ENCODE measurements around the gene STARD5. TPM values are rescaled to one million over a fixed set of nuclear protein-coding genes. Genes with fewer than 3 reads are reported as not detected.

The STARD5 gene
- total RNA-seq, 1 donor from 2014 or later = 8.5 TPM

- no peak for DNase-seq (ENCODE audit: low spot score)
- H3K9ac ChIP-seq = no peak overlapping the region
- H3K4me3 Mint-ChIP-seq = no peak overlapping the region
- H3K79me2 ChIP-seq (ENCODE audit: low read depth) = no peaks in the 10 kb centered on the region
- no peaks in the 10 kb centered on the region for H3F3A ChIP-seq (ENCODE audit: low read depth)
- H3K27ac ChIP-seq = no peak overlapping the region
- H3K4me1 ChIP-seq = no peaks in the 10 kb centered on the region
- no peaks in the 10 kb centered on the region for H3K36me3 ChIP-seq
- no peaks in the 10 kb centered on the region for H3K36me3 Mint-ChIP-seq
- TF ChIP-seq EZH2 (IDR thresholded peaks at IDR 0.05) = no peak
- TF ChIP-seq EZH2phosphoT487 (IDR thresholded peaks at IDR 0.05) = no peak
- no peak for TF ChIP-seq CTCF (IDR thresholded peaks at IDR 0.05)
- H3K9me3 Mint-ChIP-seq = peaks cover 7% of the 10 kb centered on the region
- H3K4me2 ChIP-seq = no peak overlapping the region
- no peak overlapping the region for H3K4me3 ChIP-seq
- no peak overlapping the region for H2AFZ ChIP-seq (replicated peaks)
- H3K9me3 ChIP-seq (ENCODE audit: low read depth) = no peaks in the 10 kb centered on the region
- H3K27me3 Mint-ChIP-seq (ENCODE audit: insufficient read depth, low read depth) = peaks cover 10% of the 10 kb centered on the region
- no peaks in the 10 kb centered on the region for H4K20me1 ChIP-seq (ENCODE audit: low read depth)
- no peak overlapping the region for H3K27ac Mint-ChIP-seq
- no peaks in the 10 kb centered on the region for H3K27me3 ChIP-seq
- no peaks in the 10 kb centered on the region for H3K4me1 Mint-ChIP-seq
Observed at GRCh38 chr15:81281766-81282605, 42.0 kb downstream of the STARD5 start.

GRCh38 chr15:81281456-81281735 is 42.5 kb downstream of the STARD5 start:
- Mint-ChIP-seq H3K27ac (no peak overlapping the region), H3K27me3 (ENCODE audit: insufficient read depth, low read depth) (peaks cover 8% of the 10 kb centered on the region), H3K36me3 (no peaks in the 10 kb centered on the region), H3K4me1 (no peaks in the 10 kb centered on the region), H3K9me3 (peaks cover 13% of the 10 kb centered on the region), H3K4me3 (no peak overlapping the region)
- Histone ChIP-seq H3K9me3 (ENCODE audit: low read depth) (no peaks in the 10 kb centered on the region), H3K36me3 (no peaks in the 10 kb centered on the region), H2AFZ (replicated peaks) (no peak overlapping the region), H3K79me2 (ENCODE audit: low read depth) (no peaks in the 10 kb centered on the region), H3F3A (ENCODE audit: low read depth) (no peaks in the 10 kb centered on the region), H3K27me3 (no peaks in the 10 kb centered on the region), H3K4me2 (no peak overlapping the region), H3K4me1 (no peaks in the 10 kb centered on the region), H3K4me3 (no peak overlapping the region), H4K20me1 (ENCODE audit: low read depth) (no peaks in the 10 kb centered on the region), H3K9ac (no peak overlapping the region), H3K27ac (no peak overlapping the region)
- no peak for TF ChIP-seq CTCF (IDR thresholded peaks at IDR 0.05)
- no peak for TF ChIP-seq EZH2phosphoT487 (IDR thresholded peaks at IDR 0.05)
- no peak for TF ChIP-seq EZH2 (IDR thresholded peaks at IDR 0.05)
- DNase-seq (ENCODE audit: low spot score) = no peak

- H3K27ac Mint-ChIP-seq = no peak overlapping the region
- DNase-seq (ENCODE audit: low spot score) = no peak
Observed at GRCh38 chr15:81280696-81281455, 43.1 kb downstream of the STARD5 start.

More at GRCh38 chr15:81280696-81281455, 43.1 kb downstream of the STARD5 start:
- H3K9ac ChIP-seq = no peak overlapping the region
- H2AFZ ChIP-seq (replicated peaks) = no peak overlapping the region
- H3F3A ChIP-seq (ENCODE audit: low read depth) = no peaks in the 10 kb centered on the region
- H3K27me3 Mint-ChIP-seq (ENCODE audit: insufficient read depth, low read depth) = peaks cover 5% of the 10 kb centered on the region
- H3K4me1 ChIP-seq = no peaks in the 10 kb centered on the region
- no peak overlapping the region for H3K4me3 Mint-ChIP-seq
- no peaks in the 10 kb centered on the region for H4K20me1 ChIP-seq (ENCODE audit: low read depth)
- H3K79me2 ChIP-seq (ENCODE audit: low read depth) = no peaks in the 10 kb centered on the region
- H3K4me2 ChIP-seq = no peak overlapping the region
- no peak for TF ChIP-seq EZH2phosphoT487 (IDR thresholded peaks at IDR 0.05)
- TF ChIP-seq CTCF (IDR thresholded peaks at IDR 0.05) = no peak
- TF ChIP-seq EZH2 (IDR thresholded peaks at IDR 0.05) = no peak
- no peaks in the 10 kb centered on the region for H3K27me3 ChIP-seq
- peaks cover 13% of the 10 kb centered on the region for H3K9me3 Mint-ChIP-seq
- no peak overlapping the region for H3K27ac ChIP-seq
- no peaks in the 10 kb centered on the region for H3K9me3 ChIP-seq (ENCODE audit: low read depth)
- H3K36me3 ChIP-seq = no peaks in the 10 kb centered on the region
- H3K4me1 Mint-ChIP-seq = no peaks in the 10 kb centered on the region
- no peak overlapping the region for H3K4me3 ChIP-seq
- H3K36me3 Mint-ChIP-seq = no peaks in the 10 kb centered on the region
